DOHH2 (cell line): ENCODE measurements around the gene PKP4.
"Not testable (repeated sequence)": the region's sequence is repeated elsewhere in the genome, so short reads cannot be mapped to it uniquely, and the experiment has no call there.

ENCODE experiments used
- H3F3A ChIP-seq: fragments of 200-600 bp; sonication (generic), shearing (Covaris generic); 2 replicates; pipeline ENCODE4 v1.6.0; 2016; ENCODE audit warnings: antibody characterized with exemption, mild to moderate bottlenecking; ENCODE audit not compliant: control insufficient read depth, insufficient read depth
- H3K27ac ChIP-seq: fragments of 200-600 bp; sonication (generic); 2 replicates; pipeline ENCODE4 v1.5.1; 2014; ENCODE audit warnings: low read depth, mild to moderate bottlenecking, low read length, moderate library complexity
- H3K27me3 ChIP-seq: fragments of 200-600 bp; sonication (generic); 2 replicates; pipeline ENCODE4 v1.6.1; 2014; ENCODE audit warnings: mild to moderate bottlenecking, low read length, mixed read lengths; ENCODE audit not compliant: control insufficient read depth
- H3K36me3 ChIP-seq: fragments of 200-600 bp; sonication (generic); 2 replicates; pipeline ENCODE4 v1.6.1; 2014; ENCODE audit warnings: mild to moderate bottlenecking, low read length, moderate library complexity, mixed read lengths; ENCODE audit not compliant: control insufficient read depth
- H3K4me1 ChIP-seq: fragments of 200-600 bp; sonication (generic); 2 replicates; pipeline ENCODE4 v1.6.1; 2014; ENCODE audit warnings: mild to moderate bottlenecking, low read length, mixed read lengths; ENCODE audit not compliant: control insufficient read depth
- H3K4me2 ChIP-seq: fragments of 200-600 bp; sonication (generic); 2 replicates; pipeline ENCODE4 v1.6.0; 2014; ENCODE audit warnings: mild to moderate bottlenecking, low read length, moderate library complexity
- H3K4me3 ChIP-seq: fragments of 200-600 bp; sonication (generic); 2 replicates; pipeline ENCODE4 v1.5.1; 2014; ENCODE audit warnings: mild to moderate bottlenecking, low read length, mixed read lengths
- H3K79me2 ChIP-seq: fragments of 200-600 bp; sonication (generic); 2 replicates; pipeline ENCODE4 v1.6.1; 2014; ENCODE audit warnings: mild to moderate bottlenecking, low read length, mixed read lengths; ENCODE audit not compliant: control insufficient read depth
- H3K9me2 ChIP-seq: fragments of 200-600 bp; sonication (generic); replicated peaks from 2 replicates; pipeline ENCODE4 v1.6.1; 2014; ENCODE audit warnings: mild to moderate bottlenecking, low read length, mixed read lengths; ENCODE audit not compliant: control insufficient read depth
- H3K9me3 ChIP-seq: fragments of 200-600 bp; sonication (generic); 2 replicates; pipeline ENCODE4 v1.6.1; 2014; ENCODE audit warnings: antibody characterized with exemption, low read length, mixed read lengths; ENCODE audit not compliant: control insufficient read depth, insufficient read depth
- H4K20me1 ChIP-seq: fragments of 200-600 bp; sonication (generic); 2 replicates; pipeline ENCODE4 v1.6.0; 2014; ENCODE audit warnings: low read depth, mild to moderate bottlenecking, antibody characterized with exemption, low read length, moderate library complexity; ENCODE audit not compliant: control insufficient read depth, insufficient read depth
- EZH2phosphoT487 ChIP-seq: fragments of 200-600 bp; sonication (generic); IDR thresholded peaks from 2 replicates; pipeline ENCODE4 v1.6.1; 2017; ENCODE audit warnings: borderline replicate concordance, mild to moderate bottlenecking, antibody characterized with exemption, low read length, moderate library complexity, mixed read lengths
- TF ChIP-seq, protein P1 (sequence below): fragments of 200-600 bp; sonication (generic); IDR thresholded peaks from one replicate; pipeline ENCODE4 v1.5.1; 2014; ENCODE audit warnings: antibody characterized with exemption, mild to moderate bottlenecking, low read depth, low read length; ENCODE audit not compliant: poor library complexity, severe bottlenecking

The PKP4 gene

DNA sequence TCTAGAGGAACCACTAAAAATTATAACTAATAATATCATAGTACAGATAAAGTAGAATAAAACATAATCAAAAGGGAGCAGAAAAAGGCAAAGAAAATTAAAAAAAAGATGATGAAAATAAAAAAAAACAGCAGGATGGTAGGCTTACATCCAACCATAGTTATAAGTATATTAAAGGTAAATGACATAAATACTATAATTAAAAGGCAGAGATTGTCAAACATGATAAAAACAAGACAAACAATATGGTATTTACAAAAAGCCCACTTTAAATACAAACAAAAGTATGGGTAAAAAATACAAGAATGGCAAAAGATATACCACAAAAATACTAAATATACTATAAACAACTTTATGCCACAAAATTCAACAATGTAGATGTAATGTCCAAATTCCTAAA, 24.6 kb upstream of the PKP4 start:
- H3K4me2 ChIP-seq: no peak overlapping the region
- no peaks in the 10 kb centered on the region for H3K9me2 ChIP-seq
- H3K4me3 ChIP-seq: no peak overlapping the region
- H4K20me1 ChIP-seq: no peaks in the 10 kb centered on the region
- H3K4me1 ChIP-seq: no peaks in the 10 kb centered on the region
- no peaks in the 10 kb centered on the region for H3K27me3 ChIP-seq
- no peak for TF ChIP-seq EZH2phosphoT487
- H3K36me3 ChIP-seq: no peaks in the 10 kb centered on the region
- no peaks in the 10 kb centered on the region for H3K79me2 ChIP-seq
- H3K27ac ChIP-seq: no peak overlapping the region
- H3K9me3 ChIP-seq: no peaks in the 10 kb centered on the region
- no peaks in the 10 kb centered on the region for H3F3A ChIP-seq

DNA sequence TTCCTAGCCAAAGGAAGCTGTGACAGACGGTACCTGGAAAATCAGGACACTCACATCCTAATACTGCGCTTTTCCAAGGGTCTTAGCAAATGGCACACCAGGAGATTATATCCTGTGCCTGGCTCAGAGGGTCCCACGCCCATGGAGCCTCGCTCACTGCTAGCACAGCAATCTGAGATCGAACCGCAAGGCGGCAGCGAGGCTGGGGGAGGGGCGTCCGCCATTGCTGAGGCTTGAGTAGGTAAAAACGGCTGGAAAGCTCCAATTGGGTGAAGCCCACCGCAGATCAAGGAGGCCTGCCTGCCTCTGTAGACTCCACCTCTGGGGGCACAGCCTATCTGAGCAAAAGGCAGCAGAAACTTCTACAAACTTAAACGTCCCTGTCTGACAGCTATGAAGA, 23.0 kb upstream of the PKP4 start:
- not testable (repeated sequence) for H3K4me2 ChIP-seq, H3K4me3 ChIP-seq, H3K9me2 ChIP-seq, H3K27ac ChIP-seq, H3K36me3 ChIP-seq, H3K4me1 ChIP-seq, H3K9me3 ChIP-seq, H3K27me3 ChIP-seq, H3F3A ChIP-seq, H3K79me2 ChIP-seq, H4K20me1 ChIP-seq

DNA sequence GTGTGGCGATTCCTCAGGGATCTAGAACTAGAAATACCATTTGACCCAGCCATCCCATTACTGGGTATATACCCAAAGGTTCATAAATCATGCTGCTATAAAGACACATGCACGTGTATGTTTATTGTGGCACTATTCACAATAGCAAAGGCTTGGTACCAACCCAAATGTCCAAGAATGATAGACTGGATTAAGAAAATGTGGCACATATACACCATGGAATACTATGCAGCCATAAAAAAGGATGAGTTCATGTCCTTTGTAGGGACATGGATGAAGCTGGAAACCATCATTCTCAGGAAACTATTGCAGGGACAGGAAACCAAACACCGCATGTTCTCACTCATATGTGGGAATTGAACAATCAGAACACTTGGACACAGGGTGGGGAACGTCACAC, 17.7 kb upstream of the PKP4 start:
- H3K27me3 ChIP-seq, H3K4me1 ChIP-seq, H3F3A ChIP-seq, H3K4me3 ChIP-seq, H3K79me2 ChIP-seq, H3K4me2 ChIP-seq, H3K9me2 ChIP-seq, H3K36me3 ChIP-seq, H3K27ac ChIP-seq, H3K9me3 ChIP-seq, H4K20me1 ChIP-seq: not testable (repeated sequence)

DNA sequence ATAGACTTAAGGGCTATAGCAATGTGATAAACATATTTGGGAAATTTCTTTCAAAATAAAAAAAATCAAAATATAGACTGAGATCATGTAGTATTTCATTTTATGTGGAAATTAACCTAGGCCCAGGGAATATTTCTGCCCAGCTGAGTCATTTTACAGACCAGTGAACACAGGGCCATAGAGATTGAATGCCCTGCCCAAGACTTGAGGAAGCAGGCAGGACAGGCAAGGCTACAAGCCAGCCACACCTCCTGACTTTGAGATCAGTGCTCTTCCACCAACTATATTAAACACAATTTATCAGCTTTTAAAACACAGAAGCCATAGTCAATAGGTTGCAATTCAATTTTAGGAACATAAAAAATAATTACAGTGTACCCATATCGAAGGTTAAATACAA, 13.1 kb upstream of the PKP4 start:
- Histone ChIP-seq H3K27ac (no peak overlapping the region), H3K4me3 (no peak overlapping the region), H3F3A (no peaks in the 10 kb centered on the region), H3K9me3 (no peaks in the 10 kb centered on the region), H4K20me1 (no peaks in the 10 kb centered on the region), H3K79me2 (no peaks in the 10 kb centered on the region), H3K4me1 (no peaks in the 10 kb centered on the region), H3K9me2 (no peaks in the 10 kb centered on the region), H3K4me2 (no peak overlapping the region), H3K27me3 (peaks cover 14% of the 10 kb centered on the region; the same call in 1 of the 2 replicates), H3K36me3 (no peaks in the 10 kb centered on the region)
- TF ChIP-seq EZH2phosphoT487: no peak
- TF ChIP-seq, protein P1, sequence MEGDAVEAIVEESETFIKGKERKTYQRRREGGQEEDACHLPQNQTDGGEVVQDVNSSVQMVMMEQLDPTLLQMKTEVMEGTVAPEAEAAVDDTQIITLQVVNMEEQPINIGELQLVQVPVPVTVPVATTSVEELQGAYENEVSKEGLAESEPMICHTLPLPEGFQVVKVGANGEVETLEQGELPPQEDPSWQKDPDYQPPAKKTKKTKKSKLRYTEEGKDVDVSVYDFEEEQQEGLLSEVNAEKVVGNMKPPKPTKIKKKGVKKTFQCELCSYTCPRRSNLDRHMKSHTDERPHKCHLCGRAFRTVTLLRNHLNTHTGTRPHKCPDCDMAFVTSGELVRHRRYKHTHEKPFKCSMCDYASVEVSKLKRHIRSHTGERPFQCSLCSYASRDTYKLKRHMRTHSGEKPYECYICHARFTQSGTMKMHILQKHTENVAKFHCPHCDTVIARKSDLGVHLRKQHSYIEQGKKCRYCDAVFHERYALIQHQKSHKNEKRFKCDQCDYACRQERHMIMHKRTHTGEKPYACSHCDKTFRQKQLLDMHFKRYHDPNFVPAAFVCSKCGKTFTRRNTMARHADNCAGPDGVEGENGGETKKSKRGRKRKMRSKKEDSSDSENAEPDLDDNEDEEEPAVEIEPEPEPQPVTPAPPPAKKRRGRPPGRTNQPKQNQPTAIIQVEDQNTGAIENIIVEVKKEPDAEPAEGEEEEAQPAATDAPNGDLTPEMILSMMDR: no peak

DNA sequence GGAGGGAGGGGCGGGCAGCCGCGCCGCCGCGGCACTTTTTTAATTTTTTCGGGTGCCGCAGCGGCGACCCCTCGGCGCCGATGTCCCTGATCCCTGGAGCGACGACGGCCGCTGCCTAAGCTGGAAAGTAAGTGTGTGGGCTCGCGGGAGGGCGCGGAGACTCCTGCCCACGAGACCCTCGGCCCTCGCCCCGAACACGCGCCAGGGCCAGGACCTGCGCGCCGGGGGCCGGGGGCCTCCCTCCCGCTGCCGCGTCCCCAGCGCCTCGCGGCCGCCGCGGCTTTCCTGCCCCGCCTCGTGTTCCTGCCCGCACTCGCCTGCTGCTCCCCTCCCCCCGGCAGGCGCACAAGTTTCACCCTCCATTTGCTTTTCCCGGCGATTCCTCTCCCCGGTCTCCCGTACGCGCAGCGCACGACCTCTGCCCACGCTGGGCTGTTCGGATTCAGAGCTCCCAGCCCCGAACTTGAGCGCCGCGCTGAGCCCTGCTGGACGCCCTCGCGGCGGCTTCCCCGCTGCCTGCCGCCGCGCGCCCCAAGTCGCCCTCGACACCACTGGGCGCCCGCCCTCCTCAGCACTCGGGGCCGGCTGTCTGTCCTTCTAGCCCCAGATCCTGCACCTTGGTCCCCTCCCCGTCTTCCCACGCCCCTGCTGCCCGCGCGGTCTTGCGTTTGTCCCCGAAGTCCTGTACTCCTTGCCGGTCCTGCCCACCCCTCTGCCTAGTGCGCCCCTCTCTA, 507 bp downstream of the PKP4 start:
- Histone ChIP-seq H3K4me1 (peaks cover 24% of the 10 kb centered on the region), H3F3A (no peaks in the 10 kb centered on the region), H3K4me2 (peak overlapping the region; percentile 78), H3K9me2 (no peaks in the 10 kb centered on the region), H3K79me2 (peaks cover 51% of the 10 kb centered on the region), H3K36me3 (no peaks in the 10 kb centered on the region), H4K20me1 (peaks cover 15% of the 10 kb centered on the region; the same call in 1 of the 2 replicates), H3K27ac (peak overlapping the region; percentile 16; the same call in 1 of the 2 replicates), H3K27me3 (peaks cover 21% of the 10 kb centered on the region), H3K9me3 (no peaks in the 10 kb centered on the region), H3K4me3 (peak overlapping the region; percentile 94)
- TF ChIP-seq, protein P1: peak; percentile 30
- no peak for TF ChIP-seq EZH2phosphoT487
